ENCODE results near the gene FBL.

GRCh38 chr19:39834287-39834841, 11.8 kb downstream of the FBL start:
- no peak for TF ChIP-seq POLR2AphosphoS5 (IDR thresholded peaks at IDR 0.05; ENCODE audit: borderline replicate concordance, low read depth, low read length)
- no peak for TF ChIP-seq EZH2 (IDR thresholded peaks at IDR 0.05)
- no peak for TF ChIP-seq FOXP2 (optimal IDR thresholded peaks at IDR 0.05; ENCODE audit: control extremely low read depth, extremely low read length, insufficient read depth)
